Thyroid gland (tissue), 4 donors: ENCODE data around the gene KIRREL2. TPM values are rescaled to one million over a fixed set of nuclear protein-coding genes. Genes with fewer than 3 reads are reported as not detected.

Source experiments
- DNase-seq, 2 donors: peaks; one replicate each; pipeline ENCODE4 v3.0.0-alpha.2; 2019
- H3K27ac ChIP-seq, 3 donors: fragments of 200-600 bp; sonication (generic); 1 replicate in 2 of 3; 2 replicates in 1 of 3; pipeline ENCODE4 v1.5.1; 2016 to 2019; ENCODE audit warnings: mild to moderate bottlenecking in 1 of 3, moderate library complexity in 1 of 3
- H3K27me3 ChIP-seq: fragments of 200-600 bp; sonication (generic); one replicate; pipeline ENCODE4 v1.5.1; 2019
- H3K36me3 ChIP-seq, 2 donors: fragments of 200-600 bp; sonication (generic); one replicate each; pipeline ENCODE4 v1.5.1; 2016 to 2019
- H3K4me1 ChIP-seq, 2 donors: fragments of 200-600 bp; sonication (generic); one replicate each; pipeline ENCODE4 v1.5.1; 2017 to 2019
- H3K4me3 ChIP-seq, 3 donors: fragments of 200-600 bp; sonication (generic); replicated peaks in 1 of 3; 1 replicate in 2 of 3; 2 replicates in 1 of 3; pipeline ENCODE4 v1.5.1; 2016; ENCODE audit warnings: mild to moderate bottlenecking in 1 of 3
- H3K9me3 ChIP-seq: fragments of 200-600 bp; sonication (generic); one replicate; pipeline ENCODE4 v1.5.1; 2017
- CTCF ChIP-seq, 6 experiments: fragments of 200-600 bp in 3 of 6; fragments of 450-650 bp in 3 of 6; sonication (generic) in 3 of 6; IDR thresholded peaks; one replicate each; pipeline ENCODE4 v1.5.1; 2016 to 2019; ENCODE audit warnings: antibody characterized with exemption in 6 of 6, mild to moderate bottlenecking in 2 of 6, inconsistent platforms in 1 of 6, moderate library complexity in 1 of 6
- POLR2A ChIP-seq, 2 donors: fragments of 450-650 bp; IDR thresholded peaks; one replicate each; pipeline ENCODE4 v1.6.1; 2017; ENCODE audit warnings: antibody characterized with exemption in 2 of 2, mild to moderate bottlenecking in 2 of 2, moderate library complexity in 1 of 2
- WGBS, 2 donors: methylation state at CpG; one replicate each; pipeline ENCODE4 v1.1.5; 2017; 5-methylcytosine and 5-hydroxymethylcytosine counted together
- intact Hi-C: fragments of 100-400 bp; cut with DNase I; formaldehyde crosslinking; loops from one replicate; pipeline ENCODE4 v1.15.1; 2023
- small RNA-seq: library from RNA; depleted of rRNA; stranded (forward); fragments of <200 nt; gene quantifications from one replicate; pipeline ENCODE3, GENCODE V24; 2016
- total RNA-seq, 4 donors: library from RNA; depleted of rRNA; stranded (reverse); fragments of >200 nt; gene quantifications; one replicate each; pipeline ENCODE4 v1.2.3, GENCODE V29; 2016

The KIRREL2 gene
- total RNA-seq, 4 donors from 2014 or later, result 0.20 to 0.33 TPM; not detected in 2

- no peak overlapping the region for H3K4me3 ChIP-seq
- DNase-seq, result no peak
- no peaks in the 10 kb centered on the region for H3K36me3 ChIP-seq
- H3K27ac ChIP-seq, result peak overlapping the region in 1 of 3 donors; percentile 20
- TF ChIP-seq CTCF (IDR thresholded peaks at IDR 0.05) (no peak), POLR2A (IDR thresholded peaks at IDR 0.05) (no peak)
- intact Hi-C loops, result no loop called here
- WGBS, 2 donors, result 59 to 67% methylated on average over 3 of the region's 3 CpGs
- H3K27me3 ChIP-seq, result no peaks in the 10 kb centered on the region
- H3K4me1 ChIP-seq, result peaks cover 0 to 21% of the 10 kb centered on the region in 2 donors
- H3K9me3 ChIP-seq, result no peaks in the 10 kb centered on the region
These were observed 54.5 kb downstream of the KIRREL2 start for GRCh38 chr19:35911173-35911572.

GRCh38 chr19:35911790-35912189, 55.1 kb downstream of the KIRREL2 start:
- Histone ChIP-seq H3K27me3 (no peaks in the 10 kb centered on the region), H3K4me3 (no peak overlapping the region), H3K27ac (peak overlapping the region in 2 of 3 donors; percentile 31 to 43), H3K9me3 (no peaks in the 10 kb centered on the region), H3K4me1 (peaks cover 0 to 16% of the 10 kb centered on the region in 2 donors), H3K36me3 (no peaks in the 10 kb centered on the region)
- TF ChIP-seq CTCF (IDR thresholded peaks at IDR 0.05) (no peak), POLR2A (IDR thresholded peaks at IDR 0.05) (no peak)
- intact Hi-C loops, result no loop called here
- WGBS, 2 donors, result 25 to 39% methylated on average over 5 of the region's 5 CpGs
- peak; percentile 96 to 97 for DNase-seq

GRCh38 chr19:35913589-35913988, 56.9 kb downstream of the KIRREL2 start:
- intact Hi-C loops, result no loop called here
- 60 to 74% methylated on average over 7 of the region's 7 CpGs for WGBS, 2 donors

GRCh38 chr19:35915443-35915842, 58.7 kb downstream of the KIRREL2 start:
- TF ChIP-seq CTCF (IDR thresholded peaks at IDR 0.05) (no peak), POLR2A (IDR thresholded peaks at IDR 0.05) (no peak)
- no peak overlapping the region for H3K27ac ChIP-seq
- no peaks in the 10 kb centered on the region for H3K27me3 ChIP-seq
- peaks cover 0 to 16% of the 10 kb centered on the region in 2 donors for H3K4me1 ChIP-seq
- no peak overlapping the region for H3K4me3 ChIP-seq
- no peak for DNase-seq
- H3K36me3 ChIP-seq, result no peaks in the 10 kb centered on the region
- H3K9me3 ChIP-seq, result no peaks in the 10 kb centered on the region
- intact Hi-C loops, result no loop called here
- 68 to 77% methylated on average over 3 of the region's 3 CpGs for WGBS, 2 donors

More at GRCh38 chr19:35913589-35913988, 56.9 kb downstream of the KIRREL2 start:
- H3K36me3 ChIP-seq, result no peaks in the 10 kb centered on the region
- H3K4me1 ChIP-seq, result peaks cover 0 to 16% of the 10 kb centered on the region in 2 donors
- no peaks in the 10 kb centered on the region for H3K9me3 ChIP-seq
- no peak overlapping the region for H3K27ac ChIP-seq
- no peak for DNase-seq
- no peak for TF ChIP-seq CTCF (IDR thresholded peaks at IDR 0.05)
- TF ChIP-seq POLR2A (IDR thresholded peaks at IDR 0.05), result no peak
- H3K27me3 ChIP-seq, result no peaks in the 10 kb centered on the region
- H3K4me3 ChIP-seq, result no peak overlapping the region

Small RNA genes within 50 kb of the gene (small RNA-seq; reads per million reads assigned to genes)
- not detected for gene RN7SL402P

Other genes with a start within 250 kb of the KIRREL2 start
- 10 to 100 TPM in 3 of 4 donors, 1 to 10 TPM in 1; 7.9 to 17.8 (median 10.2) TPM for gene HAUS5, start 244.2 kb upstream of the KIRREL2 start, total RNA-seq
- 10 to 100 TPM; 49.4 to 90.9 (median 65.6) TPM for gene RBM42, start 227.9 kb upstream of the KIRREL2 start, total RNA-seq
- gene ETV2, start 215.2 kb upstream of the KIRREL2 start, total RNA-seq, result under 1 TPM in 1 of 4 donors, not detected in 3; 0.56 TPM
- gene COX6B1, start 208.6 kb upstream of the KIRREL2 start, total RNA-seq, result 100 to 1,000 TPM; 139 to 941 (median 369) TPM
- gene UPK1A, start 190.4 kb upstream of the KIRREL2 start, total RNA-seq, result not detected
- not detected for gene ZBTB32, start 152.4 kb upstream of the KIRREL2 start, total RNA-seq
- 10 to 100 TPM; 12.4 to 29.4 (median 19.7) TPM for gene KMT2B, start 138.9 kb upstream of the KIRREL2 start, total RNA-seq
- 1 to 10 TPM; 5.2 to 6.1 (median 5.9) TPM for gene IGFLR1, start 114.5 kb upstream of the KIRREL2 start, total RNA-seq
- gene U2AF1L4, start 111.5 kb upstream of the KIRREL2 start, total RNA-seq, result 10 to 100 TPM; 29.7 to 51.7 (median 36.8) TPM
- 10 to 100 TPM; 34.0 to 73.8 (median 40.5) TPM for gene PSENEN, start 111.3 kb upstream of the KIRREL2 start, total RNA-seq
- gene LIN37, start 108.3 kb upstream of the KIRREL2 start, total RNA-seq, result 10 to 100 TPM in 2 of 4 donors, 1 to 10 TPM in 2; 8.2 to 21.5 (median 14.1) TPM
- gene HSPB6, start 99.9 kb upstream of the KIRREL2 start, total RNA-seq, result 10 to 100 TPM; 17.3 to 31.8 (median 23.1) TPM
- gene PROSER3, start 98.7 kb upstream of the KIRREL2 start, total RNA-seq, result 10 to 100 TPM in 3 of 4 donors, 1 to 10 TPM in 1; 8.2 to 34.3 (median 13.2) TPM
- 10 to 100 TPM in 3 of 4 donors, 1 to 10 TPM in 1; 4.2 to 16.0 (median 13.0) TPM for gene ARHGAP33, start 81.3 kb upstream of the KIRREL2 start, total RNA-seq
- gene PRODH2, start 44.1 kb upstream of the KIRREL2 start, total RNA-seq, result not detected
- not detected for gene NPHS1, start 4.4 kb upstream of the KIRREL2 start, total RNA-seq
- gene APLP1, start 11.7 kb downstream of the KIRREL2 start, total RNA-seq, result 1 to 10 TPM in 2 of 4 donors, under 1 TPM in 2; 0.67 to 5.3 (median 2.8) TPM
- 10 to 100 TPM in 3 of 4 donors, 1 to 10 TPM in 1; 7.0 to 56.7 (median 16.9) TPM for gene NFKBID, start 43.6 kb downstream of the KIRREL2 start, total RNA-seq
- 1 to 10 TPM in 2 of 4 donors, not detected in 2; 1.4 to 4.4 TPM for gene HCST, start 45.6 kb downstream of the KIRREL2 start, total RNA-seq
- gene TYROBP, start 51.4 kb downstream of the KIRREL2 start, total RNA-seq, result 10 to 100 TPM; 10.1 to 80.4 (median 27.5) TPM
- gene LRFN3, start 79.5 kb downstream of the KIRREL2 start, total RNA-seq, result 10 to 100 TPM in 3 of 4 donors, 1 to 10 TPM in 1; 7.1 to 15.5 (median 11.1) TPM
- 10 to 100 TPM; 51.4 to 96.8 (median 66.7) TPM for gene SDHAF1, start 138.3 kb downstream of the KIRREL2 start, total RNA-seq
- gene SYNE4, start 151.9 kb downstream of the KIRREL2 start, total RNA-seq, result 10 to 100 TPM in 3 of 4 donors, 1 to 10 TPM in 1; 9.7 to 15.4 (median 12.6) TPM
- 10 to 100 TPM; 15.4 to 60.9 (median 32.0) TPM for gene ALKBH6, start 157.3 kb downstream of the KIRREL2 start, total RNA-seq
- 1 to 10 TPM; 1.9 to 3.8 (median 2.9) TPM for gene CLIP3, start 176.0 kb downstream of the KIRREL2 start, total RNA-seq
- 10 to 100 TPM in 2 of 4 donors, 1 to 10 TPM in 2; 5.0 to 14.2 (median 10.1) TPM for gene THAP8, start 197.4 kb downstream of the KIRREL2 start, total RNA-seq
- gene WDR62, start 198.0 kb downstream of the KIRREL2 start, total RNA-seq, result 1 to 10 TPM in 1 of 4 donors, under 1 TPM in 3; 0.78 to 1.8 (median 0.84) TPM